ENCODE data around the gene CANX.

The CANX gene

DNA sequence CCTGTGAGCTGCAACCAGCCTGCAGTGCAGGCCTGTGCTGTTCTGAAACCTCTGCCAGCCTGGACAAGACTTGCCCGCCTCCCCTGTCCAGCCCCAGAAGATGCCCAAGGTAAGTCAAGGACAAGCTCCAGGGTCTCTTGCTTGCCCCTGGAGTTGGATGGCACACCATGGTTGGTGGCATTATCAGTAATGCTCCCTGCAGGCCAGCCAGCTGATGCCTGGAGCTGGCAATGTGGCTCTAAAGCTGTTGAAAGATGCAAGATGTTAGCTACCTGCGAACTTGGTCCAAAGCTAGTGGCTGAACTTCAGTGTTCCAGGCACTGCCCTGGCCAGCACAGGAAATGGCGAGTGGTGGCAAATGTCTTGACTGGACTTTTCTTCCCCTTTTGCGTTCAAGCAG, 81.1 kb downstream of the CANX start:
- Histone ChIP-seq H3K27me3 (ENCODE audit: insufficient read depth, low read length) (no peaks in the 10 kb centered on the region), H2AFZ (ENCODE audit: low read depth, low read length) (no peak overlapping the region), H3K4me3 (ENCODE audit: low read length) (no peak overlapping the region), H3K4me1 (ENCODE audit: insufficient read depth, low read length) (no peaks in the 10 kb centered on the region), H3K9me3 (ENCODE audit: low read length) (no peaks in the 10 kb centered on the region), H3K36me3 (ENCODE audit: insufficient read depth, low read length) (peaks cover 36% of the 10 kb centered on the region)

DNA sequence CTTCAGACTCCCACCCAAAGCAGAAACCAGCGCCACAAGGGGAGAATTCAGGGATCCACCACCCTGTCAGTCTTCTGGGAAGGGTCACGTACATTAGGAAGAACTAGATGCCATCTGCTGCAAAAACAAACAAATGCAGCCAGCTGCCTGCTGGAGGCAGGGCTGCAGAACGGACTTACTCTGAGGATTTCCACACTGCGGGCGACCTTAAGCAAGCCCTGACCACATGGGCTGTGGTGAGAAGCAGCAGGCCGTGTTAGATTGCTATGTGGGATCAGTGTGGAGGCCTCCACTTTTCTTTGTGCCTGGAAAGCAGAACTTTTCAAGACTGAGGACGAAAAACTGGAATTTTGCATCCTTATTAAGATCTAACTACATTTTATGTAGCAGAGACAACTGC, 81.6 kb downstream of the CANX start:
- Histone ChIP-seq H3K4me3 (ENCODE audit: low read length) (no peak overlapping the region), H3K27me3 (ENCODE audit: insufficient read depth, low read length) (no peaks in the 10 kb centered on the region), H3K4me1 (ENCODE audit: insufficient read depth, low read length) (no peaks in the 10 kb centered on the region), H3K9me3 (ENCODE audit: low read length) (no peaks in the 10 kb centered on the region), H2AFZ (ENCODE audit: low read depth, low read length) (no peak overlapping the region), H3K36me3 (ENCODE audit: insufficient read depth, low read length) (peaks cover 32% of the 10 kb centered on the region)
